ENCODE measurements around the gene EIF3K.

- TF ChIP-seq CTCF (IDR thresholded peaks at IDR 0.05 in 2 of 3, conservative IDR thresholded peaks at IDR 0.05 in 1 of 3; ENCODE audit: control insufficient read depth in 2 of 3, extremely low read depth in 1 of 3, insufficient read depth in 1 of 3, low read depth in 3 of 3, low read length in 3 of 3) (no peak), POLR2A (IDR thresholded peaks at IDR 0.05; ENCODE audit: low read depth, low read length) (no peak), IRF4 (IDR thresholded peaks at IDR 0.05; ENCODE audit: low read depth, low read length) (no peak), ZBTB4 (CRISPR knock-in tag; IDR thresholded peaks at IDR 0.05) (no peak), SP1 (IDR thresholded peaks at IDR 0.05; ENCODE audit: low read depth, low read length) (no peak), SREBF1 (IDR thresholded peaks at IDR 0.05; ENCODE audit: low read length) (no peak)
Measured at GRCh38 chr19:38580080-38580479, 38.9 kb upstream of the EIF3K start.

Measured in GM12878 (cell line).